ENCODE data around the gene SMAD3.

DNA sequence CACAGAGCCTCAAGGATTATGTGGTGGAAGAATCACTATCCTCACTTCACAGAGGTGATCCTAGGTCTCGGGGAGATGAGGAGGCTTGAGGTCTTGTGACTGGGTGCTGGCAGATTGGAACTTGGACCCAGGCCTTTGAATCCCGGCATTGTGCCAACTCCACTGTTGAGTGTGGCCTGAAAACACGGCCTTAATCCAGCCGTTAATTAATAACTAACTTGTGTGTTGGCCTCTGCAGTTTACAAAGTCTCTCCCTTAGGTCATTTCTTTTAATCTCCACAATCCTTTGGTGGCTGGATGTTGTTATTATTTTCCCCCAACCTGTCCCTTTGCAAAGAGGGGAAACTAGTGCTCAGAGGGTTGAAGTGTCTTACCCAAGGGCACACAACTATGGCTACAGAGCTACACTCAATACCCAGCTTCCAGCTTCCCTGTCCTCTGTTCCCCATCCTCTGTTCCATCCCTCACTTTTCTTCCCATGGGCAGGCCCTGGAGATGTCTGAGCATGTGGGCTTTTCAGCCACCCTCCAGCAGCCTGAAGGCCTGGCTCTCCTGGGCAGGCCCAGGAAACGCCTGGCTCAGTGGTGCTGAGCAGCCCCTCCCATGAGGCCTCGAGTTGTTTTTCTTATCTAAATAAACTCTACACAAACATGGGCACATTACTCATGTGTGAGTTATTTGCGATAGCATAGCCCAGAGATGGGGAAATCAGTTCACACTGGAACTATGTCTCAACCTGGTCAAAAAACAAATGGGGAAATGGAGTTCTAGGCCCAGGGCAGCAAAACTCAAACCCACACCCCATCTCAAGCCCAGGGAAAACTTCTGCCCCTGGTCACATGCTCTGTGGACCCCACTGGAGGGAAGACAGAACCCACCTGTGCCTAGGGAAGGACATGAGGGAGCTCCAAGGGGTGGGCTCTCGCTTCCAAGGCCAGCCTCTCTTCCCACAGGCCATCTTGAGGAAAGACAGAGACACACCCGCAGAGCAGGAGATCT is 16.8 kb upstream of the SMAD3 start:
- no peak for TF ChIP-seq POLR2A (IDR thresholded peaks at IDR 0.05; ENCODE audit: low read depth, low read length)
- TF ChIP-seq TAF1 (IDR thresholded peaks at IDR 0.05; ENCODE audit: borderline replicate concordance, low read depth, low read length): no peak
- no peak for TF ChIP-seq POLR2AphosphoS5 (IDR thresholded peaks at IDR 0.05; ENCODE audit: low read depth, low read length)

All from GM12892 (cell line).